Stimulated activated CD8-positive, alpha-beta memory T cell treated with anti-CD3 and anti-CD28 coated beads, Interleukin-15, amount 100 ng/mL, for 1 hour (primary cell): ENCODE data around the gene DKC1.
"Not testable (repeated sequence)": the region's sequence is repeated elsewhere in the genome, so short reads cannot be mapped to it uniquely, and the experiment has no call there.

Source experiments
- DNase-seq: peaks from one replicate; pipeline ENCODE4 v3.0.0-alpha.2; 2020; ENCODE audit warnings: low read depth

Gene DKC1

GRCh38 chrX:154793084-154793795 lies 30.6 kb downstream of the DKC1 start:
- DNase-seq: no peak

- no peak for DNase-seq
Measured at GRCh38 chrX:154795016-154795415, 32.4 kb downstream of the DKC1 start.

GRCh38 chrX:154797006-154797405 lies 34.3 kb downstream of the DKC1 start:
- DNase-seq: no peak

- DNase-seq: no peak
Measured at GRCh38 chrX:154799556-154800348, 37.1 kb downstream of the DKC1 start.

- no peak for DNase-seq
Measured at GRCh38 chrX:154800478-154801210, 38.0 kb downstream of the DKC1 start.

- DNase-seq: no peak
Measured at GRCh38 chrX:154802947-154803346, 40.3 kb downstream of the DKC1 start.

GRCh38 chrX:154804261-154804956 lies 41.7 kb downstream of the DKC1 start:
- DNase-seq: no peak

- DNase-seq: peak; percentile 47
Measured at GRCh38 chrX:154804957-154805695, 42.5 kb downstream of the DKC1 start, which contains the start of gene MPP1. MPP1 (minus strand) TSS chrX:154805485; CDS start chrX:154805373, 112 bp downstream.

- no peak for DNase-seq
Measured at GRCh38 chrX:154805696-154806091, 43.0 kb downstream of the DKC1 start.

- no peak for DNase-seq
Measured at GRCh38 chrX:154806837-154807501, 44.3 kb downstream of the DKC1 start.

- DNase-seq: no peak
Measured at GRCh38 chrX:154809939-154810665, 47.4 kb downstream of the DKC1 start.

- DNase-seq: no peak
Measured at GRCh38 chrX:154812341-154813101, 49.9 kb downstream of the DKC1 start.

GRCh38 chrX:154813801-154814200 lies 51.1 kb downstream of the DKC1 start:
- DNase-seq: no peak

- DNase-seq: no peak
Measured at GRCh38 chrX:154815274-154815818, 52.7 kb downstream of the DKC1 start.

- DNase-seq: not testable (repeated sequence)
Measured at GRCh38 chrX:154816326-154816898, 53.7 kb downstream of the DKC1 start.

- DNase-seq: not testable (repeated sequence)
Measured at GRCh38 chrX:154817048-154817618, 54.5 kb downstream of the DKC1 start.

GRCh38 chrX:154818916-154819770 lies 56.5 kb downstream of the DKC1 start:
- no peak for DNase-seq
